ENCODE results near the gene HOATZ. TPM values are rescaled to one million over a fixed set of nuclear protein-coding genes. Genes with fewer than 3 reads are reported as not detected.

The HOATZ gene
- total RNA-seq, 1 donor from 2014 or later = not detected

DNA sequence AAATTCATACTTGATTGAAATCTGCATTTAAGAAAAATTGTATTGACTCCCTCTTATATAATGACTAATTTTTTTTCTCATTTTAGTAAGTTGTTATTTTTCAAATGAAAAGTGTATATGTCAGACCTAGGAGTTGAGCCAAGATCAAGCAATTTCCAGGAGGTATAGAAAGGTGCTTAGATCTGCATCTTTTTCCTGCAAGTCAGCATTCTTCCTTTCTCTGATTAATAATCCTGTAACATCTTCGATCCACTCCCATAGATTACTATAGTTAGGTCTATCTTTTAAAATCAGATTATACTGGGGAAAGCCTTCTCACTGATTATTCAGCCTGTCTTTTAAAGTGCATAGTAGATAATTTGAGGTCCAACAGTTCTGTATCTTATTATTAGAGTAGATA, 12.7 kb downstream of the HOATZ start:
- Mint-ChIP-seq H3K9me3 (no peaks in the 10 kb centered on the region), H3K36me3 (no peaks in the 10 kb centered on the region), H3K27me3 (ENCODE audit: low read depth) (no peaks in the 10 kb centered on the region), H3K27ac (no peak overlapping the region), H3K4me3 (no peak overlapping the region), H3K4me1 (peaks cover 13% of the 10 kb centered on the region)
- no peak for DNase-seq (ENCODE audit: low spot score in 2 of 2, unreplicated experiment in 2 of 2)
- TF ChIP-seq, protein P1, sequence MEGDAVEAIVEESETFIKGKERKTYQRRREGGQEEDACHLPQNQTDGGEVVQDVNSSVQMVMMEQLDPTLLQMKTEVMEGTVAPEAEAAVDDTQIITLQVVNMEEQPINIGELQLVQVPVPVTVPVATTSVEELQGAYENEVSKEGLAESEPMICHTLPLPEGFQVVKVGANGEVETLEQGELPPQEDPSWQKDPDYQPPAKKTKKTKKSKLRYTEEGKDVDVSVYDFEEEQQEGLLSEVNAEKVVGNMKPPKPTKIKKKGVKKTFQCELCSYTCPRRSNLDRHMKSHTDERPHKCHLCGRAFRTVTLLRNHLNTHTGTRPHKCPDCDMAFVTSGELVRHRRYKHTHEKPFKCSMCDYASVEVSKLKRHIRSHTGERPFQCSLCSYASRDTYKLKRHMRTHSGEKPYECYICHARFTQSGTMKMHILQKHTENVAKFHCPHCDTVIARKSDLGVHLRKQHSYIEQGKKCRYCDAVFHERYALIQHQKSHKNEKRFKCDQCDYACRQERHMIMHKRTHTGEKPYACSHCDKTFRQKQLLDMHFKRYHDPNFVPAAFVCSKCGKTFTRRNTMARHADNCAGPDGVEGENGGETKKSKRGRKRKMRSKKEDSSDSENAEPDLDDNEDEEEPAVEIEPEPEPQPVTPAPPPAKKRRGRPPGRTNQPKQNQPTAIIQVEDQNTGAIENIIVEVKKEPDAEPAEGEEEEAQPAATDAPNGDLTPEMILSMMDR (IDR thresholded peaks at IDR 0.05; ENCODE audit: unreplicated experiment) = no peak

- no peak overlapping the region for H3K4me3 Mint-ChIP-seq
- no peak for DNase-seq (ENCODE audit: low spot score in 2 of 2, unreplicated experiment in 2 of 2)
- no peaks in the 10 kb centered on the region for H3K9me3 Mint-ChIP-seq
- H3K27me3 Mint-ChIP-seq (ENCODE audit: low read depth) = no peaks in the 10 kb centered on the region
- no peak overlapping the region for H3K27ac Mint-ChIP-seq
- no peaks in the 10 kb centered on the region for H3K36me3 Mint-ChIP-seq
- H3K4me1 Mint-ChIP-seq = peaks cover 13% of the 10 kb centered on the region
- TF ChIP-seq, protein P1 (IDR thresholded peaks at IDR 0.05; ENCODE audit: unreplicated experiment) = no peak
These were observed 14.0 kb downstream of the HOATZ start for GRCh38 chr11:111528557-111528956.

DNA sequence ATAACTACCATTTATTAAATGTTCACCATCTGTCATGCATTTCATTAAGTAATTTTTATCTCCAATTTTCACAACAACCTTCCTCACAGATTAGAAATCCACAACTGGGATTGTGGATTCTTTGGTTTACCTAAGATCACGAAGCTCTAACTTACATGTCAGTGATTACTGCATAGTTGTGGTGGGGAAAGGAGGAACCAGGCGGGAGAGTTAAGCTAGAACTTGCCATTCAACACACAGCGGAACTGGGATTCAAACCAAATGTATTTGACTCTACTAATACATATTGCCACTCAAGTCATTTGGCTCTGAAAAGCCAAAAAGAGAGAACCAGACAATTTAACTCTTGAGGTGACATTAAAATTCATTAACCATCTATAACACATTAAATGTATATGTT, 15.5 kb downstream of the HOATZ start:
- no peak for DNase-seq (ENCODE audit: low spot score in 2 of 2, unreplicated experiment in 2 of 2)
- Mint-ChIP-seq H3K9me3 (no peaks in the 10 kb centered on the region), H3K36me3 (no peaks in the 10 kb centered on the region), H3K4me1 (peaks cover 13% of the 10 kb centered on the region), H3K27ac (no peak overlapping the region), H3K27me3 (ENCODE audit: low read depth) (peaks cover 5% of the 10 kb centered on the region), H3K4me3 (no peak overlapping the region)
- TF ChIP-seq, protein P1 (IDR thresholded peaks at IDR 0.05; ENCODE audit: unreplicated experiment) = no peak

GRCh38 chr11:111531136-111531535, 16.6 kb downstream of the HOATZ start:
- peaks cover 11% of the 10 kb centered on the region for H3K4me1 Mint-ChIP-seq
- no peak overlapping the region for H3K27ac Mint-ChIP-seq
- DNase-seq (ENCODE audit: low spot score in 2 of 2, unreplicated experiment in 2 of 2) = no peak
- peaks cover 10% of the 10 kb centered on the region for H3K27me3 Mint-ChIP-seq (ENCODE audit: low read depth)
- no peaks in the 10 kb centered on the region for H3K36me3 Mint-ChIP-seq
- H3K4me3 Mint-ChIP-seq = no peak overlapping the region
- no peaks in the 10 kb centered on the region for H3K9me3 Mint-ChIP-seq
- TF ChIP-seq, protein P1 (IDR thresholded peaks at IDR 0.05; ENCODE audit: unreplicated experiment) = no peak

DNA sequence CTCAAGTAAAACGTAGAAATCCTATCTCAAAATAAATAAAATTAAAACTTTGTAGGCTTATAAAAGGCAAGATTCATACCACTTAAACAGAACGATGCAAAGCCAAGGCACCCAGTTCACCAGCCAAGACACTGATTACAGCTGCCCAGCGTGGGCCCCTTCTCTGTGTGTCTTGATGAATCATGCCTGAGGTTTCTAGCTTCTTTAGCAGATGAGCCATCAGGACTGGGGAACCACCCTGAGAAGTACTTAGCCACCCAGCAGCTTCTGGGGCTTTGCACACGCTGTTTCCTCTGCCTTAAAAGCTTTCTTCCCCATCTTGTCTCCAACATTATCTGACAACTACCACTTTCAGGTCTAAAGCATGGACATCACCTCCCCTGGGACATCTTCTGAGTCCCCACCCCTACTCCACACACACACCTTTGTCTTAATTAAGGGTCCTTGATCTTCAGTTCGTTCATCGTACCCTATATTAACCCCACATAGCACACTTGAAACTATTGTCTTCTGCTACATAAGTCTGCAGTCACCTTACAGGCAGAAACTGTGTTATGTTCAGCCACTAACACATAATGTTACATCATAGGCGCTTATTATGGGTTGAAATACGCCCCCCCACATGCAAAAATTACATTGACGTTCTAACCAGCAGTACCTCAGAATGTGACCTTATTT, 17.2 kb downstream of the HOATZ start:
- no peaks in the 10 kb centered on the region for H3K36me3 Mint-ChIP-seq
- peaks cover 13% of the 10 kb centered on the region for H3K27me3 Mint-ChIP-seq (ENCODE audit: low read depth)
- no peaks in the 10 kb centered on the region for H3K9me3 Mint-ChIP-seq
- DNase-seq (ENCODE audit: low spot score in 2 of 2, unreplicated experiment in 2 of 2) = no peak
- peaks cover 6% of the 10 kb centered on the region for H3K4me1 Mint-ChIP-seq
- TF ChIP-seq, protein P1 (IDR thresholded peaks at IDR 0.05; ENCODE audit: unreplicated experiment) = no peak
- H3K27ac Mint-ChIP-seq = no peak overlapping the region
- H3K4me3 Mint-ChIP-seq = no peak overlapping the region

DNA sequence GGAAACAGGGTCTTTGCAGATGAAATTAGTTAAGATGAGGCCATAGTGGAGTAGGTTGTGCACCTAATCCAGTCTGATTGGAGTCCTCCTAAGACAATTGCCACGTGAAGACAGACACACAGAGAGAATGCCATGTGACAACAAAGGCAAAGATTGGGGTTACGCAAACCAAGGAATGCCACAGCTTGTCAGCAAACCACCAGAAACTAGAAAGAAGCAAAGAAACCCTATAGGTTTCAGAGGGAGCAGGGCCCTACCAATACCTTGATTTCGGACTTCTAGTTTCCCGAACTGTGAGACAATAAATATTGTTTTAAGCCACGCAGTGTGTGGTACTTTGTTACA, 17.8 kb downstream of the HOATZ start:
- H3K9me3 Mint-ChIP-seq = no peaks in the 10 kb centered on the region
- no peak for DNase-seq (ENCODE audit: low spot score in 2 of 2, unreplicated experiment in 2 of 2)
- H3K27me3 Mint-ChIP-seq (ENCODE audit: low read depth) = peaks cover 14% of the 10 kb centered on the region
- no peak overlapping the region for H3K4me3 Mint-ChIP-seq
- peaks cover 4% of the 10 kb centered on the region for H3K4me1 Mint-ChIP-seq
- H3K36me3 Mint-ChIP-seq = no peaks in the 10 kb centered on the region
- H3K27ac Mint-ChIP-seq = no peak overlapping the region
- TF ChIP-seq, protein P1 (IDR thresholded peaks at IDR 0.05; ENCODE audit: unreplicated experiment) = no peak
